Measurements from ENCODE around the gene SMYD3. TPM values are rescaled to one million over a fixed set of nuclear protein-coding genes. Genes with fewer than 3 reads are reported as not detected.

SMYD3 gene
- total RNA-seq, 1 experiment from 2014 or later: 35.1 TPM

DNA sequence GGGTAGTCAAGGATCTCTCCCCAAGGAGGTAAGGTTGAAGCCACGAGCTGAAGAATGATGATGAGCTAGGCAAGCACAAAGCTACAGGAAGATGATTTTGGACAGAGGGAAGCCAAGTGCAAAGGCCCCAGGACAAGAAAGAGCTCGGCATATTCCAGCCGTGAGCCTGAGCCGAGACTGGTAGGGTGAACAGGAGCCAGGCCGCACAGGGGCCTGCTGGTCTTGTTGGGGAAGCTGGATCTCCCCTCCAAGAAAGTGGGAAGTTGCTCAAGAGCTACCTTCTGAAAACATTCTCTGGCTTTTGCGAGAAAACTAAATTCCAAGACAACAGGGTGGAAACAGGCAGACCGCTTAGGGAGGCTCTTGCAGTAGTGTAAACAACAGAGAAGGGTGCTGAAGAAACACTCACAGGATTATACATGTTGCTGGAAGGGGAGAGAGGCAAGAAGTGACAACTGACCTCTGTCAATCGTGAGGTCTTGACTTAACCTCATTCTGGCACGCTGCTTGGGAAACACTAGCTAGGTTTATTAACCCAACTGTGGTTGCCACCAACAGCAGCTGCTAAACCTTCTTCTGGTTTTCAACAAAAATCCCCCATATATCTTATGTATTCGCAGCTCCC, 625.2 kb downstream of the SMYD3 start:
- Mint-ChIP-seq H3K9me3 (ENCODE audit: low read depth, unreplicated experiment) (no peaks in the 10 kb centered on the region), H3K27ac (ENCODE audit: unreplicated experiment) (no peak overlapping the region), H3K27me3 (ENCODE audit: unreplicated experiment) (no peaks in the 10 kb centered on the region), H3K36me3 (ENCODE audit: insufficient read depth, unreplicated experiment) (no peaks in the 10 kb centered on the region), H3K4me1 (ENCODE audit: low read depth, unreplicated experiment) (no peaks in the 10 kb centered on the region), H3K4me3 (ENCODE audit: low read depth, unreplicated experiment) (no peak overlapping the region)
- intact Hi-C loops (cut with micrococcal nuclease; ENCODE audit: unreplicated experiment): no loop called here
- BruUV-seq (replicated peaks): no TSS peak
- CTCF ChIA-PET: no interaction called here
- no peak for TF ChIP-seq CTCF (IDR thresholded peaks at IDR 0.05; ENCODE audit: unreplicated experiment)
- DNase-seq: no peak

GRCh38 chr1:245880754-245881403, 626.2 kb downstream of the SMYD3 start:
- intact Hi-C loops (cut with micrococcal nuclease; ENCODE audit: unreplicated experiment): no loop called here
- no peak for TF ChIP-seq CTCF (IDR thresholded peaks at IDR 0.05; ENCODE audit: unreplicated experiment)
- Mint-ChIP-seq H3K36me3 (ENCODE audit: insufficient read depth, unreplicated experiment) (no peaks in the 10 kb centered on the region), H3K9me3 (ENCODE audit: low read depth, unreplicated experiment) (no peaks in the 10 kb centered on the region), H3K27ac (ENCODE audit: unreplicated experiment) (no peak overlapping the region), H3K4me3 (ENCODE audit: low read depth, unreplicated experiment) (no peak overlapping the region), H3K27me3 (ENCODE audit: unreplicated experiment) (no peaks in the 10 kb centered on the region), H3K4me1 (ENCODE audit: low read depth, unreplicated experiment) (no peaks in the 10 kb centered on the region)
- CTCF ChIA-PET: no interaction called here
- no TSS peak for BruUV-seq (replicated peaks)
- DNase-seq: no peak

DNA sequence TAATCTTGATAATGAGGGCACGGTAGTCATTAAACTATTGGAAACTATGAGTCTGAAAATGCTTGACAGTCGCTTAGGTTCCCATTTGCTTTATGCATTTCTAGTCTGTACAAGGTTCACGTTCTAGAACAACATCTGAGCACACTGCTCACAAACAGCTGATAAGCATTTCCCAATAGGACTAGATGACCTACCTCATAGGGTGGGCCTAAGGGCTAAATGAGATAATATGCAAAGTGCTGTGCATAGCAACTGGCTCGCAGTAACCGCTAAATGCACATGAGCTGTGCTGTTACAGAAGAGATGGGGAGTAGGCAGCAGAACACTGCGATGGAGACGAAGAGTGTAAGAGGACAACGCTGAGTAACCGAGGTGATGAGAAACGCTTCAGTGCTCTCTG, 628.0 kb downstream of the SMYD3 start:
- H3K27ac Mint-ChIP-seq (ENCODE audit: unreplicated experiment): no peak overlapping the region
- no peak overlapping the region for H3K4me3 Mint-ChIP-seq (ENCODE audit: low read depth, unreplicated experiment)
- intact Hi-C loops (cut with micrococcal nuclease; ENCODE audit: unreplicated experiment): no loop called here
- TF ChIP-seq CTCF (IDR thresholded peaks at IDR 0.05; ENCODE audit: unreplicated experiment): no peak
- CTCF ChIA-PET: no interaction called here
- BruUV-seq (replicated peaks): no TSS peak
- H3K36me3 Mint-ChIP-seq (ENCODE audit: insufficient read depth, unreplicated experiment): no peaks in the 10 kb centered on the region
- H3K27me3 Mint-ChIP-seq (ENCODE audit: unreplicated experiment): no peaks in the 10 kb centered on the region
- H3K9me3 Mint-ChIP-seq (ENCODE audit: low read depth, unreplicated experiment): no peaks in the 10 kb centered on the region
- DNase-seq: no peak
- no peaks in the 10 kb centered on the region for H3K4me1 Mint-ChIP-seq (ENCODE audit: low read depth, unreplicated experiment)

DNA sequence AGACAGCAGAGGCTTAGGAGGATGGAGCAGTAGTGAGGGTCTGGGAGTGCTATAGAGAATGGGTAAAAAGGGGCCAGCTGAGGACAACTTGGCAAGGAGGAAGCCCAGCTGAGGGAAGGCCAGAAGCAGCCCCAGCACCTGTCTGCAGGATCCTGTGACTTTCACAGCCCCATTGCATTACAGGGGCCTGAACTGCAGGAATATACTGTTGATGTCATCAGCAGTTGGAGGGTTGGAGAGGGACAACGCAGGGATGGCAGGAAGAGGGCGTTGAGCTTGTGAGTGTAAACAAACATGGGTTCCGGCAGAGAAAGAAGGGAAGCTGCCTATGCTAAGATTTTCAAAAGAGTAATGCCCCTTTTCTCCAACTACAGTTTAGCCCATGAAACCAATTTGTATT, 628.5 kb downstream of the SMYD3 start:
- no peaks in the 10 kb centered on the region for H3K36me3 Mint-ChIP-seq (ENCODE audit: insufficient read depth, unreplicated experiment)
- CTCF ChIA-PET: no interaction called here
- no peak for TF ChIP-seq CTCF (IDR thresholded peaks at IDR 0.05; ENCODE audit: unreplicated experiment)
- H3K27ac Mint-ChIP-seq (ENCODE audit: unreplicated experiment): no peak overlapping the region
- no peak for DNase-seq
- intact Hi-C loops (cut with micrococcal nuclease; ENCODE audit: unreplicated experiment): no loop called here
- no peak overlapping the region for H3K4me3 Mint-ChIP-seq (ENCODE audit: low read depth, unreplicated experiment)
- BruUV-seq (replicated peaks): no TSS peak
- no peaks in the 10 kb centered on the region for H3K9me3 Mint-ChIP-seq (ENCODE audit: low read depth, unreplicated experiment)
- H3K27me3 Mint-ChIP-seq (ENCODE audit: unreplicated experiment): no peaks in the 10 kb centered on the region
- H3K4me1 Mint-ChIP-seq (ENCODE audit: low read depth, unreplicated experiment): no peaks in the 10 kb centered on the region
